T-helper 2 cell treated with Interferon-gamma antibody and Interleukin-4, amounts not matched to agents 5 μg/mL and 100 μg/mL, for 36 hours (primary cell): ENCODE measurements around the gene MCFD2.

ENCODE experiments used
- DNase-seq: peaks from one replicate; pipeline ENCODE4 v3.0.0; 2021; ENCODE audit warnings: low spot score
- H3K27ac Mint-ChIP-seq: one replicate; pipeline ENCODE4 v1.8.0; 2021; ENCODE audit warnings: mild to moderate bottlenecking, mixed read lengths
- H3K27me3 Mint-ChIP-seq: one replicate; pipeline ENCODE4 v1.8.0; 2021; ENCODE audit warnings: low read depth, mixed read lengths
- H3K36me3 Mint-ChIP-seq: one replicate; pipeline ENCODE4 v1.8.0; 2021; ENCODE audit warnings: low read depth, mixed read lengths
- H3K4me1 Mint-ChIP-seq: one replicate; pipeline ENCODE4 v1.8.0; 2021; ENCODE audit warnings: low read depth, mixed read lengths
- H3K4me3 Mint-ChIP-seq: one replicate; pipeline ENCODE4 v1.8.0; 2022; ENCODE audit warnings: mild to moderate bottlenecking, moderate library complexity, mixed read lengths
- H3K9me3 Mint-ChIP-seq: one replicate; pipeline ENCODE4 v1.8.0; 2021; ENCODE audit warnings: mixed read lengths

MCFD2 gene

GRCh38 chr2:46865181-46865970 lies 50.2 kb downstream of the MCFD2 start:
- Mint-ChIP-seq H3K4me1 (no peaks in the 10 kb centered on the region), H3K9me3 (peaks cover 19% of the 10 kb centered on the region), H3K27ac (no peak overlapping the region), H3K4me3 (no peak overlapping the region), H3K36me3 (no peaks in the 10 kb centered on the region), H3K27me3 (peaks cover 5% of the 10 kb centered on the region)
- no peak for DNase-seq

GRCh38 chr2:46863882-46864281 lies 51.7 kb downstream of the MCFD2 start:
- DNase-seq: no peak
- H3K27me3 Mint-ChIP-seq: peaks cover 8% of the 10 kb centered on the region
- H3K9me3 Mint-ChIP-seq: peaks cover 19% of the 10 kb centered on the region
- no peaks in the 10 kb centered on the region for H3K36me3 Mint-ChIP-seq
- H3K4me1 Mint-ChIP-seq: no peaks in the 10 kb centered on the region
- no peak overlapping the region for H3K27ac Mint-ChIP-seq
- H3K4me3 Mint-ChIP-seq: no peak overlapping the region

GRCh38 chr2:46862514-46862913 lies 53.1 kb downstream of the MCFD2 start:
- DNase-seq: no peak
- H3K27ac Mint-ChIP-seq: no peak overlapping the region
- no peaks in the 10 kb centered on the region for H3K36me3 Mint-ChIP-seq
- peaks cover 19% of the 10 kb centered on the region for H3K9me3 Mint-ChIP-seq
- H3K27me3 Mint-ChIP-seq: peaks cover 8% of the 10 kb centered on the region
- no peaks in the 10 kb centered on the region for H3K4me1 Mint-ChIP-seq
- no peak overlapping the region for H3K4me3 Mint-ChIP-seq

- H3K4me3 Mint-ChIP-seq: no peak overlapping the region
- H3K27ac Mint-ChIP-seq: no peak overlapping the region
- no peaks in the 10 kb centered on the region for H3K36me3 Mint-ChIP-seq
- no peak for DNase-seq
- no peaks in the 10 kb centered on the region for H3K4me1 Mint-ChIP-seq
- peaks cover 19% of the 10 kb centered on the region for H3K9me3 Mint-ChIP-seq
- peaks cover 9% of the 10 kb centered on the region for H3K27me3 Mint-ChIP-seq
These were observed 53.7 kb downstream of the MCFD2 start for GRCh38 chr2:46861916-46862315.

- H3K4me3 Mint-ChIP-seq: no peak overlapping the region
- H3K27ac Mint-ChIP-seq: no peak overlapping the region
- H3K36me3 Mint-ChIP-seq: no peaks in the 10 kb centered on the region
These were observed 56.1 kb downstream of the MCFD2 start for GRCh38 chr2:46859482-46859881.

GRCh38 chr2:46858702-46859090 lies 56.9 kb downstream of the MCFD2 start:
- DNase-seq: no peak
- no peaks in the 10 kb centered on the region for H3K36me3 Mint-ChIP-seq
- H3K9me3 Mint-ChIP-seq: no peaks in the 10 kb centered on the region
- no peaks in the 10 kb centered on the region for H3K4me1 Mint-ChIP-seq
- H3K27me3 Mint-ChIP-seq: peaks cover 15% of the 10 kb centered on the region
- H3K27ac Mint-ChIP-seq: no peak overlapping the region
- H3K4me3 Mint-ChIP-seq: no peak overlapping the region

More at GRCh38 chr2:46859482-46859881, 56.1 kb downstream of the MCFD2 start:
- no peaks in the 10 kb centered on the region for H3K4me1 Mint-ChIP-seq
- H3K9me3 Mint-ChIP-seq: peaks cover 6% of the 10 kb centered on the region
- DNase-seq: no peak
- H3K27me3 Mint-ChIP-seq: peaks cover 10% of the 10 kb centered on the region

GRCh38 chr2:46857871-46858701 lies 57.5 kb downstream of the MCFD2 start:
- no peak overlapping the region for H3K27ac Mint-ChIP-seq
- no peak for DNase-seq
- no peaks in the 10 kb centered on the region for H3K9me3 Mint-ChIP-seq
- H3K4me3 Mint-ChIP-seq: no peak overlapping the region
- H3K4me1 Mint-ChIP-seq: no peaks in the 10 kb centered on the region
- H3K36me3 Mint-ChIP-seq: no peaks in the 10 kb centered on the region
- H3K27me3 Mint-ChIP-seq: peaks cover 15% of the 10 kb centered on the region

GRCh38 chr2:46856336-46856735 lies 59.3 kb downstream of the MCFD2 start:
- no peak for DNase-seq
- no peaks in the 10 kb centered on the region for H3K36me3 Mint-ChIP-seq
- H3K4me1 Mint-ChIP-seq: no peaks in the 10 kb centered on the region
- H3K4me3 Mint-ChIP-seq: no peak overlapping the region
- H3K27ac Mint-ChIP-seq: no peak overlapping the region
- H3K27me3 Mint-ChIP-seq: peaks cover 15% of the 10 kb centered on the region
- H3K9me3 Mint-ChIP-seq: no peaks in the 10 kb centered on the region

- no peak for DNase-seq
- peaks cover 11% of the 10 kb centered on the region for H3K27me3 Mint-ChIP-seq
- no peaks in the 10 kb centered on the region for H3K4me1 Mint-ChIP-seq
- no peak overlapping the region for H3K27ac Mint-ChIP-seq
- H3K4me3 Mint-ChIP-seq: no peak overlapping the region
- no peaks in the 10 kb centered on the region for H3K36me3 Mint-ChIP-seq
- H3K9me3 Mint-ChIP-seq: no peaks in the 10 kb centered on the region
These were observed 59.8 kb downstream of the MCFD2 start for GRCh38 chr2:46855805-46856204.

- no peaks in the 10 kb centered on the region for H3K9me3 Mint-ChIP-seq
- no peak overlapping the region for H3K4me3 Mint-ChIP-seq
- DNase-seq: no peak
- no peaks in the 10 kb centered on the region for H3K36me3 Mint-ChIP-seq
- H3K4me1 Mint-ChIP-seq: no peaks in the 10 kb centered on the region
- peaks cover 7% of the 10 kb centered on the region for H3K27me3 Mint-ChIP-seq
- H3K27ac Mint-ChIP-seq: no peak overlapping the region
These were observed 61.3 kb downstream of the MCFD2 start for GRCh38 chr2:46854260-46854659.

GRCh38 chr2:46852598-46852997 lies 63.0 kb downstream of the MCFD2 start:
- peaks cover 17% of the 10 kb centered on the region for H3K27me3 Mint-ChIP-seq
- no peak overlapping the region for H3K27ac Mint-ChIP-seq
- DNase-seq: no peak
- H3K9me3 Mint-ChIP-seq: no peaks in the 10 kb centered on the region
- no peaks in the 10 kb centered on the region for H3K36me3 Mint-ChIP-seq
- no peaks in the 10 kb centered on the region for H3K4me1 Mint-ChIP-seq
- H3K4me3 Mint-ChIP-seq: no peak overlapping the region

GRCh38 chr2:46852124-46852523 lies 63.5 kb downstream of the MCFD2 start:
- H3K4me3 Mint-ChIP-seq: no peak overlapping the region
- DNase-seq: no peak
- H3K27me3 Mint-ChIP-seq: peaks cover 17% of the 10 kb centered on the region
- no peaks in the 10 kb centered on the region for H3K4me1 Mint-ChIP-seq
- H3K27ac Mint-ChIP-seq: no peak overlapping the region
- no peaks in the 10 kb centered on the region for H3K9me3 Mint-ChIP-seq
- H3K36me3 Mint-ChIP-seq: no peaks in the 10 kb centered on the region
